ENCODE data around the gene RNU1-4.
"Not testable (repeated sequence)": the region's sequence is repeated elsewhere in the genome, so short reads cannot be mapped to it uniquely, and the experiment has no call there.

RNU1-4 gene

GRCh38 chr1:16716691-16717335 is 23.5 kb upstream of the RNU1-4 start:
- Histone ChIP-seq H3K4me1 (ENCODE audit: insufficient read depth, low read length) (no peaks in the 10 kb centered on the region), H2AFZ (ENCODE audit: low read depth, low read length) (no peak overlapping the region), H3K4me3 (ENCODE audit: low read length) (no peak overlapping the region), H3K36me3 (ENCODE audit: insufficient read depth, low read length) (no peaks in the 10 kb centered on the region), H3K9me3 (ENCODE audit: low read length) (no peaks in the 10 kb centered on the region), H3K27me3 (ENCODE audit: insufficient read depth, low read length) (peaks cover 14% of the 10 kb centered on the region)

DNA sequence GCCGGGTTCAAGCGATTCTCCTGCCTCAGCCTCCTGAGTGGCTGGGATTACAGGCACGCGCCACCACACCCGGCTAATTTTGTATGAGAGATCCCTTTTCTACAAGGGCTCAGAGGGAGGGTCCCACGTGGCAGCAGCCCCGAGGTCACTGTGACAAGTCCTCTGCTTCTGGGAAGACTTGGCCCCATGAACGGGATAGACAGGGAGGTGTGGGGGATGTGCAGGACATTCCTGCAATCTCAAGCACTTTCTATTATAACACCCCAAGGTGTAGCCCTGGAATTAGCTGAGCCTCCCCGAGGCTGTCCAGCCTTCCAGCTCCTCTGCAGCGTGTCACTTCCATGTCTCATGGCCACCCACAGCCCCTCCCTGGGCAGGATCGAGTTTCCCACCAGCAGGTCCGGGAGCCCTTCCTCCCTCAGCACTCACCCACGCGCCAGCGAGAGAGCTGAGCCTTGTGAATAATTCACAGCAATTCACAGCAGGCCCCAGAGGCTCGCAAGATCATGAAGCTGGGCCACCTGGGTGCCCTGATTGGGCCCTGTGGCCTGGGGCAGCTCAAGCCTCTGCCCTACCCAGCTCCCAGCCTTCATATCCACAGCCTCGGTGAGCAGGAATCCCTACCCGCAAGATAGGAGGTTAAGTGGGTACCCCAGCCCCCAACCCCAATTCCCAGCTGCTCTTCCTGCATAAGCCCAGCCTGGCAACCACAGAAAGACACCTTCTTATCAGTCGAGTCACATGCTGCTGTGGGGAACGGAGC is 22.8 kb upstream of the RNU1-4 start:
- H3K9me3 ChIP-seq (ENCODE audit: low read length) = no peaks in the 10 kb centered on the region
- H3K27me3 ChIP-seq (ENCODE audit: insufficient read depth, low read length) = peaks cover 17% of the 10 kb centered on the region
- no peak overlapping the region for H3K4me3 ChIP-seq (ENCODE audit: low read length)
- peaks cover 4% of the 10 kb centered on the region for H3K4me1 ChIP-seq (ENCODE audit: insufficient read depth, low read length)
- H3K36me3 ChIP-seq (ENCODE audit: insufficient read depth, low read length) = no peaks in the 10 kb centered on the region
- H2AFZ ChIP-seq (ENCODE audit: low read depth, low read length) = no peak overlapping the region

- H3K27me3 ChIP-seq (ENCODE audit: insufficient read depth, low read length) = peaks cover 17% of the 10 kb centered on the region
- not testable (repeated sequence) for H3K36me3 ChIP-seq (ENCODE audit: insufficient read depth, low read length); H2AFZ ChIP-seq (ENCODE audit: low read depth, low read length); H3K4me1 ChIP-seq (ENCODE audit: insufficient read depth, low read length); H3K9me3 ChIP-seq (ENCODE audit: low read length); H3K4me3 ChIP-seq (ENCODE audit: low read length)
These were observed 22.0 kb upstream of the RNU1-4 start for GRCh38 chr1:16718099-16718907.

- Histone ChIP-seq H2AFZ (ENCODE audit: low read depth, low read length) (no peak overlapping the region), H3K4me1 (ENCODE audit: insufficient read depth, low read length) (peaks cover 4% of the 10 kb centered on the region), H3K9me3 (ENCODE audit: low read length) (no peaks in the 10 kb centered on the region), H3K27me3 (ENCODE audit: insufficient read depth, low read length) (peaks cover 17% of the 10 kb centered on the region), H3K4me3 (ENCODE audit: low read length) (no peak overlapping the region), H3K36me3 (ENCODE audit: insufficient read depth, low read length) (no peaks in the 10 kb centered on the region)
These were observed 21.3 kb upstream of the RNU1-4 start for GRCh38 chr1:16718908-16719533.

DNA sequence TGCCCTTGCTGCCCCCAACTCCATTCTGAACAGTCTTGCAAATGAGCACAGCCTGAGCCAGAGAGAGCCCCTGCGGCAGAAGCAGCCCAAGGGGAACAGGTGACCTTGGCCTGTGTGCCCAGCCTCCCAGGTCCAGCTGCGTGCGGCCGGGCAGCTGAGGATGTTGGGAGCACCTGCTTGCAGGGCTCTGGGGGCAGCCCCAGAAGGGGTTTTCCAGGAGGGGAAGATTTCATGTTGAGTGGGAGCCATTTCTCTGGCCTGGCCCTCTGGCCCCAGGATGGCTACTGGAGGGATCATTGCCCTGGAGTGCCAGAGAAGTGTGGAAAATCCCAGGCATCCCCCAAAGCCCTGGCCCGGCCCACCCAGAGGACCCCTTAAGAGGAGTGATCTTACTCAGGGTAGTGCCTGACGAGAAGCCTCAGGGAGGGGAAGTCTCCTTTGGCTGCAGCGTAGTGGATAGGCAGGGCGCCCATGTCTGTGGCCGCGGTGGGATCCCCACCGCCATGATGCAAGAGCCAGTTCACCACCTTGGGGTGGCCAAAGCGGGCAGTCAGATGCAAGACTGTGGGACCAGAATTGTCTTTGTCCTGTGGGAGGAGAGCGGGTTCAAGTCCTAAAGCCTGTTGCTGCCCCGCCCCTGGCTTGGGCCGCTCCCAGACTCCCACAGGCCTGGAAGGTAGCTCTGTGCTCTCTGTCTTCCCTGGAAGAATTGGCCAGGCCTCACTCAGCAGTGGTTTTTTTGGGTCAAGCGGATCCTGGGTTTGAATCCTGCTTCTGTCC is 20.6 kb upstream of the RNU1-4 start:
- Histone ChIP-seq H3K4me3 (ENCODE audit: low read length) (no peak overlapping the region), H3K36me3 (ENCODE audit: insufficient read depth, low read length) (no peaks in the 10 kb centered on the region), H2AFZ (ENCODE audit: low read depth, low read length) (no peak overlapping the region), H3K27me3 (ENCODE audit: insufficient read depth, low read length) (peaks cover 17% of the 10 kb centered on the region), H3K9me3 (ENCODE audit: low read length) (no peaks in the 10 kb centered on the region), H3K4me1 (ENCODE audit: insufficient read depth, low read length) (peaks cover 4% of the 10 kb centered on the region)

GRCh38 chr1:16720351-16721223 is 19.7 kb upstream of the RNU1-4 start:
- Histone ChIP-seq H3K4me1 (ENCODE audit: insufficient read depth, low read length) (peaks cover 4% of the 10 kb centered on the region), H3K9me3 (ENCODE audit: low read length) (no peaks in the 10 kb centered on the region), H3K27me3 (ENCODE audit: insufficient read depth, low read length) (peaks cover 17% of the 10 kb centered on the region), H3K36me3 (ENCODE audit: insufficient read depth, low read length) (no peaks in the 10 kb centered on the region), H2AFZ (ENCODE audit: low read depth, low read length) (no peak overlapping the region), H3K4me3 (ENCODE audit: low read length) (no peak overlapping the region)

- Histone ChIP-seq H3K36me3 (ENCODE audit: insufficient read depth, low read length) (no peaks in the 10 kb centered on the region), H3K4me1 (ENCODE audit: insufficient read depth, low read length) (peaks cover 4% of the 10 kb centered on the region), H3K27me3 (ENCODE audit: insufficient read depth, low read length) (peaks cover 14% of the 10 kb centered on the region), H3K4me3 (ENCODE audit: low read length) (no peak overlapping the region), H2AFZ (ENCODE audit: low read depth, low read length) (no peak overlapping the region), H3K9me3 (ENCODE audit: low read length) (no peaks in the 10 kb centered on the region)
These were observed 18.3 kb upstream of the RNU1-4 start for GRCh38 chr1:16721871-16722641.

GRCh38 chr1:16724718-16725438 is 15.4 kb upstream of the RNU1-4 start:
- Histone ChIP-seq H3K4me3 (ENCODE audit: low read length) (no peak overlapping the region), H3K9me3 (ENCODE audit: low read length) (peaks cover 6% of the 10 kb centered on the region), H3K4me1 (ENCODE audit: insufficient read depth, low read length) (peaks cover 4% of the 10 kb centered on the region), H3K36me3 (ENCODE audit: insufficient read depth, low read length) (no peaks in the 10 kb centered on the region), H2AFZ (ENCODE audit: low read depth, low read length) (no peak overlapping the region), H3K27me3 (ENCODE audit: insufficient read depth, low read length) (peaks cover 7% of the 10 kb centered on the region)

- not testable (repeated sequence) for H3K4me3 ChIP-seq (ENCODE audit: low read length); H2AFZ ChIP-seq (ENCODE audit: low read depth, low read length); H3K9me3 ChIP-seq (ENCODE audit: low read length); H3K27me3 ChIP-seq (ENCODE audit: insufficient read depth, low read length); H3K4me1 ChIP-seq (ENCODE audit: insufficient read depth, low read length); H3K36me3 ChIP-seq (ENCODE audit: insufficient read depth, low read length)
These were observed 14.7 kb upstream of the RNU1-4 start for GRCh38 chr1:16725439-16726245.
